Measurements from ENCODE around the gene TNRC18.

The TNRC18 gene

GRCh38 chr7:5428478-5429252 lies 5.0 kb upstream of the TNRC18 start:
- DNase-seq (ENCODE audit: low read depth) = no peak

- no peak for DNase-seq (ENCODE audit: low read depth)
Observed at GRCh38 chr7:5426226-5426475, 2.5 kb upstream of the TNRC18 start.

- no peak for DNase-seq (ENCODE audit: low read depth)
Observed at GRCh38 chr7:5425507-5426225, 2.0 kb upstream of the TNRC18 start.

GRCh38 chr7:5424749-5425506 lies 1.3 kb upstream of the TNRC18 start:
- no peak for DNase-seq (ENCODE audit: low read depth)

- DNase-seq (ENCODE audit: low read depth) = no peak
Observed at GRCh38 chr7:5423976-5424748, 528 bp upstream of the TNRC18 start.

DNA sequence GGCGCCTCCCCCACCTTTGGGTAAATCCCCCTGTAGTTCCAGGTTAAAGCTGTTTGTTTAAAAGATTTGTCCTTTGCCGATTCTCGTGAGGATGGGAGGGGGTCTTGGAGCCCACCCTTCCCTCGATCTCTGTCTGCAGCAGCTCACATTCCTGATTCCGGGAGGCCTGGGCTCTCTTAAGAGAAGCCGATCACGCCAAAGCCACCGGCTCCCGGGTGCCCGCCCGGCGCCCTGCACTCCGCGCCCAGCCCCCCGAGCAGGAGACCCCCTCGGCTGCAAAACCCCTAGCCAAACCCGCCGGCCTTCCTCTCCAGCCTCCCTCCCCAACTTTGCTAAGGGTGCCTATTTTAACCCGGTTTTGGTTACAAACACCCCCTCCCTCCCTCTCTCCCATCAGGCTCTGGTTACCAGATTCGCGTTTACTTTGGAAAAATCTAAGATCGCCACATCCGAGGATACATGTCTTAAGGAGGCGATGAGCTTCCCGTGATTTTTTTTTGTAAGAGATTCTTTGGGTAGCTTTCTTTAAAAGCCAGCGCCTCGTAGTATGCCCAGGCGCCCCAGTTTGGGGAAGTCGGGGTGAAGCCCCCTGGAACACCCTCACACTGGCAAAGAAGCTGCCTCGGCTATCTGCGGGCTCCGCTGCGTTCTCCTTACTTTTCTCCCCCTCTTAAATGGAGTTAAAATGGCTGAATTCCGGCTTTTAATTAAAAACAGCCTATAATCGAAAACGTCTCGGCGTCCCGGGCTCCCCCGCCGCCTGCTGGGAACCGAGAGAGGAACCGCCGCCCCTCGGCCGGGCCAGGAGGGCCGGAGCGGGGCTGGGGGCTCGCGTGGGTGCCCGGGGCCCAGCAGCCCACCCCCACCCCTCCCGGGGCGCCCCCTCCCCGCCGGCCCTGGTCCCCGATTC lies 983 bp downstream of the TNRC18 start:
- no peak for DNase-seq (ENCODE audit: low read depth)

- no peak for DNase-seq (ENCODE audit: low read depth)
Observed at GRCh38 chr7:5421714-5422395, 1.8 kb downstream of the TNRC18 start.

DNA sequence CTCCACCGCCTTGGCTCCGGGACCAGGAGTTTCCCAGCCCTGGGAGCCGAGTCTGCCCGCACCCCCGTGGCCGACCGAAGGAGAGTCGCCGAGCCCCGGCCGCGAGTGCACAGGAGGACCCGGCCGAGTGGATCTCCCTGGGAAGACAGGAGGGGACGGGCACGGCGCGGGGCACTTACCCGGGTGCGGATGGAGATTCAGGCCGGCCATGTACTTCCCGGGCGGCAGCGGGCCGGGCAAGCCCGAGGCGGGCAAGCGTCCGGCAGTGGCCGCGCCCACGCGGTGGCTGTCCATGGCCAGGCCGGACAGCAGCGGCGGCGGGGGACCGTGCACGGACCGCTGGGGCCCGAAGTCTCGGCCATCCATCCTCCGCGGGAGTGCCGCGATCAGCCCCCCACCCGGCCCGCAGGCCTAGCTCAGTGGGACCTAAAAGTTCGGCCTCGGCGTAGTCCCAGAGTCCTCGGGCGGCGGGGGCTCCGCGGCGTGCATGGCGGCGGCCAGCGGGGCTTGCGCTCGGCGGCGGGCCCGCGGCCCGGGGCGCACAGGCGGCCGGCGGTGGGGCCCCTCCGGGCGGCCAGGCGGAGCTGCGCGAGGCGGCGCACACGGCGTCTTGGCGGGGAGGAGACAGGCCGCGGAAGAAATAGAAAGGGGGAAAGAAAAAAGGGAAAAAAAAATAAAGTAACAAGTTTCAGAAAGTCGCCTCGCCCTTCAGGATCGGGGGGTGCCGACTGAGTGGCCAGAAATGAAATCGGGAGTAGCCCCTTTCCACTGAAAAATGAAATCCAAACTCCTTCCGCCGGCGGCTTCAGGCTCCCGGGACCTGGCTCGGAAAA lies 2.5 kb downstream of the TNRC18 start:
- no peak for DNase-seq (ENCODE audit: low read depth)

- DNase-seq (ENCODE audit: low read depth) = no peak
Observed at GRCh38 chr7:5420067-5420880, 3.4 kb downstream of the TNRC18 start.

DNA sequence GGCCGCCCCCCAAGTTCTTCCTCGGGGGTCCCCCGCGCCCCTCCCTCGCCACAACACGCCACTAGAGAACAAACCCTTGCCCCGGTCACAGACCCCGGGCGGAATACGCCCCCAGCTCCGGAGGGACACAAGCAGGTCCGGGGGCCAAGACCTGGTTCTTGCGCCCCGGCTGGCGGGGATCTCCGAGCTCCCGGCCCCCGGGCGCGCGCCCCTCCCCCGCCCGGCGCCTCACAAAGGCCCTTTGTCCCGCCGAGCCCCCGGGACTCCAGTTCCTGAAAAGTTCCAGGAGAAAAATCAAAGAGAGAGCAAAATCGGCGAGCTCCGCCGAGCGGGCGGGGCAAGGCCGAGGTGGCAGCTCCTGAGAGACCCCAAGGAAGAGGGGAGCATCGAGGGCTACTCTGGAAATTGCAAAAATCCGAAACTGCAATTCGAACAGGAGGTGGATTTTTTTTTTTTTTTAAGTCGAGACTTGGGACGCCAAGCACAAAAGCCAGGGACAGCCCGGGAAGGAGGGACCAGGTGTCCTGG lies 4.0 kb downstream of the TNRC18 start:
- no peak for DNase-seq (ENCODE audit: low read depth)

DNA sequence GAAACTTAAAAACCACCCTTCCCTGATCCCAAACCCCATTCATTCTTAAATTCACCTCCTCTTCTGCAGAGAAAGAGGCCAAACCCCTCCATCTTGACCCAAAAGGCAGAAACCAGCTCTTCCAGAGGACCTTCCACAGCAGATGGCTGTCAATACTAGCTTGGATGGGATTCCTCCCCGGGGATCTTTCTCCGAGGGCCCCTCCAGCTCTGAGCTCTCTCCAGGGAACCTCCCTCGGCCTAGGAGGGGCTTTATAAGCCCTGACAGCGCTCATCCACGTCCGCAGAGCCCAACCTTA lies 5.4 kb downstream of the TNRC18 start:
- no peak for DNase-seq (ENCODE audit: low read depth)

DNA sequence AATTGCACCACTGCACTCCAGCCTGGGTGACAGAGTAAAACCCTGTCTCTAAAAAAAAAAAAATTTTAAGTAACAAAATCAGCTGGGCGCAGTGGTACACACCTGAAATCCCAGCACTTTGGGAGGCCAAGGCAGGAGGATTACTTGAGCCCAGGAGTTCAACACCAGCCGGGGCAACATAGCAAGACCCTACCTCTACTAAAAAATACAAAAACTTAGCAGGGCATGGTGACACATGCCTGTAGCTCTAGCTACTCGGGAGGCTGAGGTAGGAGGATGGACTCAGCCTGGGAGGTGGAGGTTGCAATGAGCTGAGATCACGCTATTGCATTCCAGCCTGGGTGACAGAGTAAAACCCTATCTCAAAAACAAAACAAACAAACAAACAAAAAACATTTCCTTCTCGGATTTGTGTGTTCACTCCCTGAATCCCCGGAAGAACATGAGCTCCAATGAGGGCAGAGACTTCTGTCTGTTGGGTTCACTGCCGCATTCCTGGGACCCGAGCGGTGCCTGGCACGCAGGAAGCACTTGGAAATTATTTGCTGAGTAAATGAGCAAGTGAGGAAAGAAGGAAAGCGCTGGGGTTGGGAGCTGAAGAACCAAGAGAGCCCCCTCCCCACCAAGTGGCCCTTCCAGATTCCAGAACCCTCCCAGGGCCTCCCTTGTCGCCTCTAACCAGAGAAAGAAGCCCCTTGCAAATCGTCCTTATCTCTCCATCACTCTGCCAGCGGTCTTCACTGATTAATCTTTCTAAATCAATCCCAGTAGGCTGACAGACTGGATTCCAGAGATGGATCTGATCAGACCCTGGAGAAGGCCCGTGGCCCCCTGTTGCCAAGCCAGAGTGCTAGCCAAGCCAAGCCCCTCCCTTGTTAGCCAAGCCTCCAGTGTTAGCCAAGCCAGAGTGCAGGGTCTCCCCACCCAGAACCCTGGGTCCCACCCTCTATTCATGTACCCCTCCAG lies 6.2 kb downstream of the TNRC18 start:
- no peak for DNase-seq (ENCODE audit: low read depth)

DNA sequence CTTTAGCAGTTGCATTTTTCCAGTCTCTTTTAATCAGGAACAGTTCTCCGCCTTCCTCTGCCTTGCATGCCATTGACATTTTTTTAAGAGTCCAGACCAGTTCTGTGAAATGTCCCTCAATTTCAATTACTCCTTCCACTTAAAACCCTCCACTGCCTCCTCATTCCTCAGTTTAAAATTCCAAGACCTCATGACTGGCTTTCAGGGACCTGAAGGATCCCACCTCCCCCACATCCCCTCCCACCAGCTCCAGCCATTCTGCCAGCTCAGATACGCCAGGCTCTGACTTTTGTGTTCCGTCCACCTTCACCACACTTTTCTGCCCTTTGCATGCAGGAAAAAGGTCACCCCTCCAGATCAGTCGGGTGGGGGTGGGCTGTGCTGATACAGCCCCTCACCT lies 8.7 kb downstream of the TNRC18 start:
- no peak for DNase-seq (ENCODE audit: low read depth)

DNA sequence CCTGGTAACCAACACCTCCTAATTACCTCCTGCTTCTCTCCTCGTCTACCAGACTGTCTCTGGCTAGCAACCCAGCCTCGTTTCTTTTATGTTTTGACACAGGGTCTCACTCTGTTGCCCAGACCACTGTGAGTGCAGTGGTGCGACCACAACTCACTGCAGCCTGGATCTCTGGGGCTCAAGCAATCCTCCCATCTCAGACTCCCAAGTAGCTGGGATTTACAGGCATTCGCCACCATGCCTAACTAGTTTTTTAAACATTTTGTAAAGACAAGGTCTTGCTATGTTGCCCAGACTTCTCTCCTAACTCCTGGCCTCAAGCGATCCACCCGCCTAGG lies 10.2 kb downstream of the TNRC18 start:
- no peak for DNase-seq (ENCODE audit: low read depth)

- DNase-seq (ENCODE audit: low read depth) = no peak
Observed at GRCh38 chr7:5408777-5409176, 14.9 kb downstream of the TNRC18 start.

DNA sequence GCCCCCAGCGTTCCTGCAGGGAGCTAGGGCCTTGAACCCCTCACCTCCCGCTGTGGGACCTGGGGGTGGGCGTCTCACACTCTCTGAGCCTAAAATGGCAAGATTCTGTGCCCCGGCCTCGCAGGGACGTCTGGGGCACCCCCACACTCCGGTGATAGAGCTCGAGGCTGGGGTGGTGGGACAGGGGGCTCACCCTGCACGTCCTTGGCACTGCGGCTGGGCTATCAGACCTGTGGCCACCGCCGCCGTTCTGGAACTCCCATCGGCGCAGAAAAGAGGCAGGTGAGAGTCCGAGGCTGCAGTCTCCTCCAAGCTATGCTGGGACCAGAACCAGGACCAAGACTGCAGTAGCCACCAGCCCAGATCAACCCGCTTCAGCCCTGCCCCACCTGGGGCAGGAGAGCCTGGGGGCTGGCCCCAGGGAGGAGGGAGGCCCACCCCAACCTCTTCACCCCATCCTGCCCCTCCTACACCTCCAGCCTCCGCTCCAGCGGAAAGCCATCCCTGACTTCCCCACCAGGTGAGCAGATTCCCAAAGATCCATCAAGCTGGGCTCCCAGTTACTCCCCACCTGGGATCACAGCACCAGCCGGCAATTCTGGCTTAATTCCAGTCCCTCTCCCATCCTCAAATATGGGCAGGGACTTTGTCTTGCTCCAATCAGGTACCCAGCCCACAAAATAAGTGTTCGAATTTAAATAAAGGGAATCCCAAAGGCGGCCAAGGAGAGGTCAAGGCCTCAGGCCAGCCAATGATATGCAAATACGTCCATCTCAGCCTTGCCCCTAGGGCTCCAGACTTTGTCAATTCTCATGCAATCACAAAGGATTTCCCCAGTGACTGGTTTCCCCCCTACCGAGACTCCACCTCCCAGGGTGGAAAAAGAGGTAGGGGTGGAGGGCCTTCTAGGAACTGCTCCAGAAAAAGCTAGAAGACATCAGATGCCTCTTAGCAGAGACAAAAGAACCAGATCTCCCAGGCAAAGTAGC lies 16.4 kb downstream of the TNRC18 start:
- DNase-seq (ENCODE audit: low read depth) = no peak

GRCh38 chr7:5404421-5404826 lies 19.2 kb downstream of the TNRC18 start:
- DNase-seq (ENCODE audit: low read depth) = no peak

Measured in activated T-helper 9 cell treated with anti-CD3 and anti-CD28 coated beads, Interleukin-2, amount 50 U/mL, for 16 hours (primary cell).